Colon (tissue), 2 donors: Measurements from ENCODE around the gene PDIA3.
"Not testable (repeated sequence)": the region's sequence is repeated elsewhere in the genome, so short reads cannot be mapped to it uniquely, and the experiment has no call there.

Experiments used
- FAIRE-seq: peaks from 2 replicates; lab custom pipeline; 2012; peaks lifted over from hg19 to GRCh38; lab: Jason Lieb, UNC
- donor health status: control.
- donor health status: control.

PDIA3 gene

DNA sequence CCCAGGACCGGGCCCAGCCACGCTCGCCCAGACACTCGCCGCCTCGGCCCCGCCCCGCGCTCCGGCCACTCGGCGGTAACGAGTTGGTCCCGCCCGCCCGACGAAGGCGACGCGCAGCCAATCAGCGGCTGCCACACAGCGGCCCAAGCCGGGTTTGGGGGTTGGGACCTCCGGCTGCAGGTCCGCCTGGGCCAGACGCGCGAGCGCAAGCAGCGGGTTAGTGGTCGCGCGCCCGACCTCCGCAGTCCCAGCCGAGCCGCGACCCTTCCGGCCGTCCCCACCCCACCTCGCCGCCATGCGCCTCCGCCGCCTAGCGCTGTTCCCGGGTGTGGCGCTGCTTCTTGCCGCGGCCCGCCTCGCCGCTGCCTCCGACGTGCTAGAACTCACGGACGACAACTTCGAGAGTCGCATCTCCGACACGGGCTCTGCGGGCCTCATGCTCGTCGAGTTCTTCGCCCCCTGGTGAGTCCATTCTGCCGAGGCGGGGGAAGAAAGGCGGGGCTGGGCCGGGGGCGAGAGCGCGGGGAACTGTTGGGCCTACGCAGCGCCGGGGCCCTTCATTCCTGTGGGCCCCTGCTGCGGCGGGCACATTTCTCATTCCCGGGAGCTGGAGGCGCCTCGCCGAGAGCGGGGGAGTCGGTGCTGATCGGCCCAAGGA, at the start of gene PDIA3:
PDIA3 (plus strand) TSS at position 194 of the 658 bp plus-strand sequence; CDS start at position 296, 102 bp downstream.
- FAIRE-seq, result not testable (repeated sequence)

DNA sequence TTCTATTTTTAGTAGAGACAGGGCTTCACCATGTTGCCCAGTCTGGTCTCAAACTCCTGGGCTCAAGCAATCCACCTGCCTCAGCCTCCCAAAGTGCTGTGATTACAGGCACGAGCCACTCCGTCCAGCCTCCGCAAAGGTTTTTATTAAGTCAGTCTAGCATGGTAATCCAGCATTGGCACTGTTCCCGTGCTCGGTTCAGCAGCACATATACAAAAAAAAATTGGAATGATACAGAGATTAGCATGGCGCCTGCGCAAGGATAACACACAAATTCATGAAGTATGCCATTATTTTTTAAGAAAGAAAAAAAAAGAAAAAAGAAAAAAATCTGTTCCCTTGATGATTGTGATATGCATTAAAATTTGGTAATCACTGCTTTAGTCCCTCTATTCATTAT, 44.1 kb upstream of the PDIA3 start:
- no peak for FAIRE-seq

DNA sequence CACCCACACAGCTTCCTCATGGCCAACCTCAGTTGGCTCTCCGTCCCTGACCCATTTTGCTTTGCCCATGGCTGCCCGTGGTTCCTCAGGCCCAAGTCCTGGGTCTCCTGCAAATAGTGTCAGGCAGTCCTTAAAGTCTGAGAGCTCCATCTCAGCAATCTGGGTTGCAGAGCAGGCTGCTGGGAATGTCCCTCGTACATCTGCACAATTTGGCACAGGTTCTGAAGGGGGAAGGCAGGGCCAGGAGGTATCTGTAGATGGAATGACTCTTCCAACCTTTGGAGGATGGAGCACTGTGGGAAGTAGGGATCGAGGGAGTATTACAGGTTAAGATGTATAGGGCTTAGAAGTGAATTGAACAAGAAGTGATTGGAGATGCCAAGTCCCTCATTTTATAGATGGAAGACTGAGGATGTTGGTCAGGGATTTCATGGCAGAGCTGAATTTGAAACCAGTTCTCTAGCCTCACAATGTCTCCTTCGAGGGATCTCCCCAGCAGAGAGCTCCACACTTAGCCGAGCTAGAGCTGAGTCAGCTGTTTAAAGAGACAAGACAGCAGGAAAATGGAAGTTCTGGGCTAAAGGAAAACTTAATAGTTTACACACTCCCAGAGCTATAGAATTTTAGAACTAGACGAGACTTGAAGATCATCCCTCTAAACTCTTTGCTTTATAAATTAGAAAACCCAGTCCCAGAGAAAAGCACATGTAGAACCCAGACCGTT, 43.4 kb upstream of the PDIA3 start:
- FAIRE-seq, result no peak

DNA sequence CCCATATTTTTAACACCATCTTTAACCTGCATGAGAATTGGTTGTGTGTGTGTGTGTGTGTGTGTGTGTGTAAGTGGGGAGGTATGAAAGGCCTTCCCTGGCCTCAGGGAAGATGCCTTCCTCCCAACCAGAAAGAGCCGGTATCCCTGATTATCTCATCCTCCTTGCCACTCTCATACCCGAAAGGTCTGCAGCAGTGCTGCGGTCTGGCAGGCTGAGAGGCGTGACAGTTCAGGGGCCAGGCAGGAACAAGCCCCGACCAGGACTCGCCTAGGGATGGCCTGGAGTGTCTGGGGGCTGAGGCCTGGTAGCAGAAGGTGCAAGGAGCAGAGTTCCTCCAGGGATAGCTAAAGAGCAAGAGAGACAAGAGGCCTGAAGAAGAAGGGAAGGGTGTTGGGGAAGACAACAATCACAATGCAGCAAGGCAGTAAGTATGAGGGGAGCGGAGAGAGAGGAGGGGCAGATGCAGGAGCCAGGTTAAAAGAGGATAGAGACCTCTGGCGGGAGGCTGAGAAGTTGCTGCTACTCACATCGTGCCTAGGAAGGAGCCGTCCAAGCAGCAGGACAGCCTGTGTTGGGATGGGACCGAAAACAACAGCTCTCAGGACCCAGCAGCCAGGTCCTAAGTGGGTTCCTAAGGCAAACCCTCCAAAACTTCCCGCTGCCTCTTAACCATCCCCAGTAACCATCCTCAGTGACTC, 35.7 kb upstream of the PDIA3 start:
- FAIRE-seq, result not testable (repeated sequence)

GRCh38 chr15:43723151-43723550, 23.1 kb upstream of the PDIA3 start:
- FAIRE-seq, result no peak

DNA sequence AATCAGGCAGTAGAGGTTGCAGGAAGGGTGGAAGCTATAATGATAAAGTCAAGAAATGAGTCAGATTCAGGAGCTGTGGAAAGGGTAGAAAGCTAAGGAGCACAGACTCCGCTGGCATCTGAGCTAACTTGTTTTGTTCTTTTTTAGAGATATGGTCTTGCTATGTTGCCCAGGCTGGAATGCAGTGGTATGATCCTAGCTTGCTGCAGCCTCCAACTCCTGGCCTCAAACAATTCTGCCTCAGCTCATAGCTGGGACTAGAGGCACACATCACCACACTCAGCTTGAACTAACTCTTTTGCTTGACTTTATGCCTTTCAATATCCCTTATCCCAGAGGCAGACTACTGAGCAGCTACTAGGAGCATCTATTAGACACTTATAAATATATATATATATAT, 19.9 kb upstream of the PDIA3 start:
- not testable (repeated sequence) for FAIRE-seq

DNA sequence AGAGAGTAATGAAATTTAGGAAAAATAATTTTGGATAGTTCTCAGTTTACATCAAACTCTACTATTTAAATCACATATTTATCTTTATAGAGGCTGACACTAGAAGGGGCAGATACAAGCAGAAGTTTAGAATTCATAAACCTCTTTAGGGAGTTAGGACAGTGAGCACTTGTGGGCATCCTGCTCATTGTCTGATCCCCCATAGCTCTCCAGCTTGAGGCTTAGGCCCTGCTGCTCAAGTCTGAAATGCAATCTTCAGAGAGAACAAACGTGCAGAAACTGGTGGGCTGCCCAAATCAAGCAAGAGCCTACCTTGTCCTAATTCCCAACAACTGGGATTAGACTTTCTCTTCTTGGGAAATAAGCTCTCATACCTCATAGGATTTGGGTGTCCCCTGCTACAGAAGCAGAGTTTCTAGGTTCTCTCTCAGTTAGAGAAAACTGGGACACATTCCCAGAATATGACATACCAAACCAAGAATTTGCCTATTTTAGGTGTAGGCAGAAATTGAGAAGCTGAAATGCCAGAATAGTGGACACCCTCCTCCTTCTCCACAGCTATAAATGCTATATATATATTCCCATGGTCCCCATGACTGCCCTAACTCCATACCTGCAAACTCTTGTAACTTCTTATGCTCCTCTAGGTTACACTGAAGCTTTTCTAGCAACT, 18.0 kb upstream of the PDIA3 start:
- not testable (repeated sequence) for FAIRE-seq

- FAIRE-seq, result no peak
Measured at GRCh38 chr15:43735416-43735815, 10.8 kb upstream of the PDIA3 start.

DNA sequence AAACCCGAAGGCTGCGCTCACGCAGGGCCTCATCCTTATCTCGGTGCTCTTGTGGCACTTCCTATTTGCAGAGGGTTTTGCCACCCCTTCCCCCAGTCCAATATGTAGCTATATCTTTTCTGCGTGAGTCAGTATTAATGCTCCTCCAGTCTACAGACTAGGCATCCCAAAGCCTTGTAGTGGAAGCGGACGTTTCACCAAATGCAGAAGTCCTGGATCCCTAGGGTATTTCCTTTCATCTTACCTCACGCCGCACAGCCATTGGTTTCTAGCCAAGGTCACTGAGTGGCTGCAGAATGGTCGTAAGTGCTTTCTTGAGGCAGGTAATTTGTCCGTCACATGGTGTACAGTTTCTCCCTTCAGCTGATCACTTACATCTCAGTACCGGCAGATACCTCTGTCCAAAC, 668 bp downstream of the PDIA3 start:
- not testable (repeated sequence) for FAIRE-seq

GRCh38 chr15:43748376-43748775, 2.1 kb downstream of the PDIA3 start:
- no peak for FAIRE-seq

- no peak for FAIRE-seq
Measured at GRCh38 chr15:43749690-43750345, 3.6 kb downstream of the PDIA3 start.

DNA sequence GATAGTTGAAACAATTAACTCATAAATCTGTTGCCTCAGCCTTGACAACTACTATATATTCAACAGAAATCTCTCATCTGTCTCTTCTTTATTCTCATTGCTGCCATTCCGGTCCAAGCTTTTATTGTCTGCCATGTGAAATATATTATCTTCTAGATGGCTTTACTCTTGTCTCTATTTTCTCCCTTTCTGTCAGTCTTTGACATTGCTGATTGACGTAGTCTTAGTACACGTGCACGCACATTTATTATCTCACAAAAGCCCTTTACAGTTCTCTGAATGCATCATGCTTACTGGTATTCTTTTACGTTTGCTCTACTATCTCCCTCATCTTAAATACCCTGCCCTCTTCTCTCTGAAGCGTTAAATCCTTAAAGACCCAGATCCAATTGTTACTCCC, 5.6 kb downstream of the PDIA3 start:
- FAIRE-seq, result no peak

- no peak for FAIRE-seq
Measured at GRCh38 chr15:43762824-43763223, 16.6 kb downstream of the PDIA3 start.

DNA sequence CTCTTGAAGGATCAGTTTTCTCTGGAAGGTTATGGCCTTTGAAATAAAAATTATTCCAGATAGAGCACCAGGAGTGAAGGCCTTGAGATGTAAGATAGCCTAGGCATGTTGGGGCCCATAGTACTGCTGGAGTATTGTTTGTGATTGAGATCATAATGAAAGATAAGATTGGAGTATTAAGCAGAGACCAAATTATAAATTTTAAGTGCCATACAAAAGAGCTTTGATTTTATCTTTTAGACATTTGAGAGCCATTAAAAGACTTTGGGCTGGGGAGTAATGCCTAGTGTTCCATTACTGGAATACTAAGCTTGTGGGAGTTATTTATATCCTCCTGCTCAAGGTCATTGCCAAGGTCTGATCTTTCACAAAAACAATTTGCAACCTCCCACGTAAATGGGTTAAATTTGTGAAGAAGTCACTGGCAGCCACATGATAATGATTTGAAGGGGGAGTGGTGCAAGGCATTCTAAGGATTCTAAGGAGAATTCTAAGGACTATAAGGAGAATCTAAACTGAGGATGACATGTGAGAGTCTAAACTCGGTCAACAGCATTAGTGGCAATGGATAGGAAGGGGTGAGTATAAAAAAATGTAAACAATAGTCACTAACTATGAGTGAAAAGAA, 17.7 kb downstream of the PDIA3 start:
- no peak for FAIRE-seq

- FAIRE-seq, result no peak
Measured at GRCh38 chr15:43769584-43770228, 23.5 kb downstream of the PDIA3 start.

GRCh38 chr15:43771816-43772215, 25.6 kb downstream of the PDIA3 start:
- no peak for FAIRE-seq

DNA sequence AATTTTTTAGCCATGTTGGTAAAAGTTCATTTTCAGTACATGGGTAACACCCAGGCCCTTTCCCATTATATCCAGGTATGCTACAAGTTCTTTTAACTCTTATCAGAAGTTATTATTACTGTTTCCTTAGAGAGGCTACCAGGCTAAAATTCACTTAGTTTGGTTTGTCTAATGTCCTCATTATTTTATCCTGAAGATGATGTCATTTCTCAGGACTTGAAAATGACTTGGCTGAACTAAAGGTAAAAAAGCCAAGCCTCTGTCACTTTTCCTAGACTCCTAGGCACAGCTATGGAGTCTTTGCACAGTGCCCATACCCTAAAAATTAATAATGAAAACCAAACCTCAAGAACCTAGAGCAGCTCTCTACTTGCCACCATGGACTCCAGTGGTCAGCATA, 26.4 kb downstream of the PDIA3 start:
- no peak for FAIRE-seq

GRCh38 chr15:43774062-43774461, 27.8 kb downstream of the PDIA3 start:
- FAIRE-seq, result no peak

- no peak for FAIRE-seq
Measured at GRCh38 chr15:43775411-43775965, 29.2 kb downstream of the PDIA3 start.

DNA sequence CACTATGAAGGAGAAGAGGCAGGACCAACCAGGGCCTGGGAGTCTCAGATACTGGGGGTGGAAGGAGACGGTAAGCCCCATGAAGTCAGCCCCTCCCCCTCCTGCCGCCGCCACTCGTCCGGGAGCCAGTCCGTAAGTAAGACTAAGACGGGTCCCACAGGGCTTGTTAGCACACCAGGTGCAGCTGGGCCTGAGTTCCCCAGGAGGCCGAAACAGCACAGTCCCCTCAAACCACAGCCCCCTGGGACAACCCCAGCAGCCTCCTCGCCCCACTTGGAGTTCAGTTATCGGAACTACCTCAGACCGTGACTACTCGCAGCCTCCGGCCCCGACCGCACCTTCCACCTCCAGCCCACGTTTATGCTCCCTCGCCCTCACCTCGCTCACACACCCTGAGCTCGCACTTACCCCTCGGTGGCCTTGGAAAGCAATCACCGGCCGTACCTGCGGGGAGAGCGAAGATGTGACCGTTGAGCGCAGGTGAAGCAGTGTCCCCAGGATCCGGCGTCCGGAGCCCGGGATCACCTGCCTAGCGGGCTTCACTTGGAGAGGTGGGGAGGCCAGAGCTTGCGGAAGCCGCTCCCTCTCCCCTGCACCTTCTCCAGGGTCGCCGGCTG, 30.0 kb downstream of the PDIA3 start:
- FAIRE-seq, result no peak
